ENCODE results near the gene KDM5B. TPM values are rescaled to one million over a fixed set of nuclear protein-coding genes. Genes with fewer than 3 reads are reported as not detected.

The KDM5B gene
- total RNA-seq, 1 donor from 2014 or later = 126 TPM

GRCh38 chr1:202711949-202712635 lies 96.1 kb downstream of the KDM5B start:
- Mint-ChIP-seq H3K9me3 (ENCODE audit: low read depth) (no peaks in the 10 kb centered on the region), H3K27ac (ENCODE audit: unreplicated experiment) (no peak overlapping the region), H3K4me3 (ENCODE audit: unreplicated experiment) (no peak overlapping the region), H3K4me1 (ENCODE audit: low read depth) (peaks cover 10% of the 10 kb centered on the region), H3K36me3 (ENCODE audit: low read depth) (peaks cover 2% of the 10 kb centered on the region), H3K27me3 (ENCODE audit: low read depth) (peaks cover 60% of the 10 kb centered on the region)
- DNase-seq (ENCODE audit: low spot score) = no peak
- TF ChIP-seq CTCF (IDR thresholded peaks at IDR 0.05) = no peak

GRCh38 chr1:202710070-202711045 lies 97.9 kb downstream of the KDM5B start, which contains the start of gene SYT2:
TSS of gene SYT2 (minus strand) at chr1:202710454. CDS start at chr1:202605772, 104,682 bp downstream.
- Mint-ChIP-seq H3K27me3 (ENCODE audit: low read depth) (peaks cover 67% of the 10 kb centered on the region), H3K4me1 (ENCODE audit: low read depth) (peaks cover 10% of the 10 kb centered on the region), H3K9me3 (ENCODE audit: low read depth) (no peaks in the 10 kb centered on the region)

GRCh38 chr1:202709276-202710041 lies 98.8 kb downstream of the KDM5B start:
- TF ChIP-seq CTCF (IDR thresholded peaks at IDR 0.05) = no peak
- DNase-seq (ENCODE audit: low spot score) = no peak
- peaks cover 2% of the 10 kb centered on the region for H3K36me3 Mint-ChIP-seq (ENCODE audit: low read depth)

More at GRCh38 chr1:202710070-202711045, 97.9 kb downstream of the KDM5B start, which contains the start of gene SYT2:
- peak within 1 kb of the TSS; percentile 59 for H3K4me3 Mint-ChIP-seq (ENCODE audit: unreplicated experiment)
- DNase-seq (ENCODE audit: low spot score) = no peak
- no peak for TF ChIP-seq CTCF (IDR thresholded peaks at IDR 0.05)
- H3K36me3 Mint-ChIP-seq (ENCODE audit: low read depth) = peaks cover 2% of the 10 kb centered on the region
- no peak within 1 kb of the TSS for H3K27ac Mint-ChIP-seq (ENCODE audit: unreplicated experiment)

GRCh38 chr1:202708456-202709275 lies 99.6 kb downstream of the KDM5B start:
- Mint-ChIP-seq H3K4me3 (ENCODE audit: unreplicated experiment) (peak overlapping the region; percentile 57), H3K9me3 (ENCODE audit: low read depth) (no peaks in the 10 kb centered on the region), H3K36me3 (ENCODE audit: low read depth) (peaks cover 2% of the 10 kb centered on the region), H3K27me3 (ENCODE audit: low read depth) (peaks cover 76% of the 10 kb centered on the region), H3K27ac (ENCODE audit: unreplicated experiment) (no peak overlapping the region), H3K4me1 (ENCODE audit: low read depth) (peaks cover 10% of the 10 kb centered on the region)
- DNase-seq (ENCODE audit: low spot score) = no peak
- TF ChIP-seq CTCF (IDR thresholded peaks at IDR 0.05) = no peak

More at GRCh38 chr1:202709276-202710041, 98.8 kb downstream of the KDM5B start:
- Mint-ChIP-seq H3K27ac (ENCODE audit: unreplicated experiment) (no peak overlapping the region), H3K9me3 (ENCODE audit: low read depth) (no peaks in the 10 kb centered on the region), H3K27me3 (ENCODE audit: low read depth) (peaks cover 68% of the 10 kb centered on the region), H3K4me1 (ENCODE audit: low read depth) (peaks cover 10% of the 10 kb centered on the region), H3K4me3 (ENCODE audit: unreplicated experiment) (peak overlapping the region; percentile 59)

All from chondrocyte (in vitro differentiated cells).